ENCODE results near the gene CTSH. TPM values are rescaled to one million over a fixed set of nuclear protein-coding genes. Genes with fewer than 3 reads are reported as not detected.

CTSH gene
- total and polyA plus RNA-seq, 2 of the 13 experiments (the other 11 are each of a cell fraction or from before 2014, with no cell fraction given), result 265 to 653 TPM

- TF ChIP-seq ZNF883 (CRISPR knock-in tag; IDR thresholded peaks at IDR 0.05; ENCODE audit: not compliant biosample characterization) (no peak), ZBED4 (CRISPR knock-in tag; IDR thresholded peaks at IDR 0.05; ENCODE audit: borderline replicate concordance) (peak; percentile 52), ZBTB43 (CRISPR knock-in tag; conservative IDR thresholded peaks at IDR 0.05) (peak; percentile 93), MNT (IDR thresholded peaks at IDR 0.05) (peak; percentile 52), TIGD3 (CRISPR knock-in tag; IDR thresholded peaks at IDR 0.05; ENCODE audit: borderline replicate concordance) (0 out of 2 replicates have a peak, but pooled peaks have one; percentile 22), ZNF619 (CRISPR knock-in tag; IDR thresholded peaks at IDR 0.05) (no peak), ZNF34 (CRISPR knock-in tag; IDR thresholded peaks at IDR 0.05; ENCODE audit: borderline replicate concordance) (no peak), ZNF607 (CRISPR knock-in tag; IDR thresholded peaks at IDR 0.05; ENCODE audit: borderline replicate concordance) (peak; percentile 94; the same call in 1 of the 2 replicates), ZBTB7A (CRISPR knock-in tag; IDR thresholded peaks at IDR 0.05) (peak; percentile 95; the same call in 1 of the 2 replicates), RAD51 (IDR thresholded peaks at IDR 0.05; ENCODE audit: borderline replicate concordance) (no peak), RELA (CRISPR knock-in tag; IDR thresholded peaks at IDR 0.05) (peak; percentile 95; the same call in 1 of the 2 replicates), ZNF609 (CRISPR knock-in tag; IDR thresholded peaks at IDR 0.05; ENCODE audit: borderline replicate concordance) (peak; percentile 97), REPIN1 (CRISPR knock-in tag; IDR thresholded peaks at IDR 0.05; ENCODE audit: borderline replicate concordance, low read depth) (peak; percentile 93)
- TF ChIP-seq, protein P1, sequence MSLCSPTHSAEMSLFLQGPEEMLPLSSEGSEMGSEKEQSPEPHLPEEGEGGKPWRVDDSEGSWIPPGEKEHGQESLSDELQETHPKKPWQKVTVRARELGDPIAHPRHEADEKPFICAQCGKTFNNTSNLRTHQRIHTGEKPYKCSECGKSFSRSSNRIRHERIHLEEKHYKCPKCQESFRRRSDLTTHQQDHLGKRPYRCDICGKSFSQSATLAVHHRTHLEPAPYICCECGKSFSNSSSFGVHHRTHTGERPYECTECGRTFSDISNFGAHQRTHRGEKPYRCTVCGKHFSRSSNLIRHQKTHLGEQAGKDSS (CRISPR knock-in tag; IDR thresholded peaks at IDR 0.05; ENCODE audit: borderline replicate concordance, low read depth), result peak; percentile 59; the same call in 1 of the 2 replicates
These were observed 49.2 kb upstream of the CTSH start (continued) for GRCh38 chr15:78993931-78994530.
